ENCODE results near the gene ATP6V0A1. TPM values are rescaled to one million over a fixed set of nuclear protein-coding genes. Genes with fewer than 3 reads are reported as not detected.

Gene ATP6V0A1
- total and polyA plus RNA-seq, 5 donors from 2014 or later = 13.8 to 28.1 (median 16.2) TPM

GRCh38 chr17:42568341-42569111 lies 109.8 kb downstream of the ATP6V0A1 start:
- H3K27me3 ChIP-seq (ENCODE audit: control insufficient read depth, insufficient read depth, low read length) = no peaks in the 10 kb centered on the region
- Mint-ChIP-seq H3K9me3 (peaks cover 0 to 2% (median 0%) of the 10 kb centered on the region in 7 donors), H3K27me3 (no peaks in the 10 kb centered on the region), H3K4me1 (peaks cover 4 to 54% (median 26%) of the 10 kb centered on the region in 4 donors), H3K4me3 (peak overlapping the region in 3 of 4 donors; percentile 83 to 97 (median 95)), H3K36me3 (peaks cover 25% of the 10 kb centered on the region), H3K27ac (peak overlapping the region; percentile 65 to 94 (median 75))
- peaks cover 66% of the 10 kb centered on the region for H3K36me3 ChIP-seq (ENCODE audit: control insufficient read depth, insufficient read depth, low read length)
- no peak for DNase-seq
- no peak for ATAC-seq (ENCODE audit: low read depth in 2 of 2)
- no peak overlapping the region for H3K27ac ChIP-seq (ENCODE audit: insufficient read depth, low read length, poor library complexity, severe bottlenecking)
- H3K4me3 ChIP-seq (ENCODE audit: low read depth, low read length) = no peak overlapping the region
- no peaks in the 10 kb centered on the region for H3K9me3 ChIP-seq (ENCODE audit: control insufficient read depth in 2 of 2, low read length in 2 of 2)
- H3K4me1 ChIP-seq (ENCODE audit: control insufficient read depth, insufficient read depth, low read length, poor library complexity, severe bottlenecking) = peaks cover 37% of the 10 kb centered on the region

- H3K27ac Mint-ChIP-seq = no peak overlapping the region
- no peaks in the 10 kb centered on the region for H3K27me3 ChIP-seq (ENCODE audit: control insufficient read depth, insufficient read depth, low read length)
- peaks cover 9 to 44% (median 24%) of the 10 kb centered on the region in 4 donors for H3K4me1 Mint-ChIP-seq
- H3K9me3 ChIP-seq (ENCODE audit: control insufficient read depth in 2 of 2, low read length in 2 of 2) = no peaks in the 10 kb centered on the region
- H3K4me1 ChIP-seq (ENCODE audit: control insufficient read depth, insufficient read depth, low read length, poor library complexity, severe bottlenecking) = peaks cover 22% of the 10 kb centered on the region
- H3K36me3 Mint-ChIP-seq = peaks cover 31% of the 10 kb centered on the region
- no peak for ATAC-seq (ENCODE audit: low read depth in 2 of 2)
- no peaks in the 10 kb centered on the region for H3K9me3 Mint-ChIP-seq
- DNase-seq = no peak
- no peaks in the 10 kb centered on the region for H3K27me3 Mint-ChIP-seq
- H3K27ac ChIP-seq (ENCODE audit: insufficient read depth, low read length, poor library complexity, severe bottlenecking) = no peak overlapping the region
- H3K36me3 ChIP-seq (ENCODE audit: control insufficient read depth, insufficient read depth, low read length) = peaks cover 66% of the 10 kb centered on the region
- peak overlapping the region in 2 of 4 donors; percentile 47 to 83 for H3K4me3 Mint-ChIP-seq
- H3K4me3 ChIP-seq (ENCODE audit: low read depth, low read length) = no peak overlapping the region
Observed at GRCh38 chr17:42571435-42572225, 113.0 kb downstream of the ATP6V0A1 start.

Other genes with a start within 250 kb of the ATP6V0A1 start
- gene STAT5B, start 182.5 kb upstream of the ATP6V0A1 start, total RNA-seq = 241 TPM
- 100 to 1,000 TPM; 109 to 117 (median 112) TPM for gene STAT5B, start 182.5 kb upstream of the ATP6V0A1 start, polyA plus RNA-seq
- 177 TPM for gene STAT5A, start 170.4 kb upstream of the ATP6V0A1 start, total RNA-seq
- gene STAT5A, start 170.4 kb upstream of the ATP6V0A1 start, polyA plus RNA-seq = 10 to 100 TPM; 71.1 to 90.9 (median 76.7) TPM
- 262 TPM for gene STAT3, start 70.4 kb upstream of the ATP6V0A1 start, total RNA-seq
- 100 to 1,000 TPM; 100 to 125 (median 118) TPM for gene STAT3, start 70.4 kb upstream of the ATP6V0A1 start, polyA plus RNA-seq
- 1.1 TPM for gene CAVIN1, start 35.6 kb upstream of the ATP6V0A1 start, total RNA-seq
- under 1 TPM; 0.03 to 0.31 (median 0.14) TPM for gene CAVIN1, start 35.6 kb upstream of the ATP6V0A1 start, polyA plus RNA-seq
- gene NAGLU, start 77.4 kb downstream of the ATP6V0A1 start, total RNA-seq = 11.8 TPM
- 10 to 100 TPM in 3 of 4 donors, 1 to 10 TPM in 1; 9.2 to 17.2 (median 12.0) TPM for gene NAGLU, start 77.4 kb downstream of the ATP6V0A1 start, polyA plus RNA-seq
- 0.91 TPM for gene HSD17B1, start 94.0 kb downstream of the ATP6V0A1 start, total RNA-seq
- under 1 TPM; 0.30 to 0.64 (median 0.61) TPM for gene HSD17B1, start 94.0 kb downstream of the ATP6V0A1 start, polyA plus RNA-seq
- gene COASY, start 103.3 kb downstream of the ATP6V0A1 start, total RNA-seq = 45.0 TPM
- 10 to 100 TPM; 41.6 to 56.1 (median 51.8) TPM for gene COASY, start 103.3 kb downstream of the ATP6V0A1 start, polyA plus RNA-seq
- gene MLX, start 108.2 kb downstream of the ATP6V0A1 start, total RNA-seq = 40.8 TPM
- gene MLX, start 108.2 kb downstream of the ATP6V0A1 start, polyA plus RNA-seq = 10 to 100 TPM; 44.0 to 55.4 (median 49.5) TPM
- gene PSMC3IP, start 118.9 kb downstream of the ATP6V0A1 start, total RNA-seq = 2.5 TPM
- gene PSMC3IP, start 118.9 kb downstream of the ATP6V0A1 start, polyA plus RNA-seq = under 1 TPM in 3 of 4 donors, not detected in 1; 0.25 to 0.71 (median 0.39) TPM
- gene RETREG3, start 150.5 kb downstream of the ATP6V0A1 start, total RNA-seq = 116 TPM
- 100 to 1,000 TPM; 201 to 243 (median 218) TPM for gene RETREG3, start 150.5 kb downstream of the ATP6V0A1 start, polyA plus RNA-seq
- gene TUBG1, start 150.8 kb downstream of the ATP6V0A1 start, total RNA-seq = 8.2 TPM
- gene TUBG1, start 150.8 kb downstream of the ATP6V0A1 start, polyA plus RNA-seq = 10 to 100 TPM in 2 of 4 donors, 1 to 10 TPM in 2; 7.2 to 13.5 (median 10.1) TPM
- 13.7 TPM for gene TUBG2, start 200.4 kb downstream of the ATP6V0A1 start, total RNA-seq
- 1 to 10 TPM; 2.8 to 4.0 (median 3.8) TPM for gene TUBG2, start 200.4 kb downstream of the ATP6V0A1 start, polyA plus RNA-seq
- 4.8 TPM for gene PLEKHH3, start 218.1 kb downstream of the ATP6V0A1 start, total RNA-seq
- gene PLEKHH3, start 218.1 kb downstream of the ATP6V0A1 start, polyA plus RNA-seq = 1 to 10 TPM in 1 of 4 donors, under 1 TPM in 3; 0.38 to 1.1 (median 0.66) TPM
- 20.6 TPM for gene CCR10, start 223.0 kb downstream of the ATP6V0A1 start, total RNA-seq
- 100 to 1,000 TPM in 1 of 4 donors, 10 to 100 TPM in 3; 45.2 to 133 (median 63.9) TPM for gene CCR10, start 223.0 kb downstream of the ATP6V0A1 start, polyA plus RNA-seq
- gene CNTNAP1, start 223.7 kb downstream of the ATP6V0A1 start, total RNA-seq = 54.9 TPM
- 1 to 10 TPM in 3 of 4 donors, under 1 TPM in 1; 0.94 to 1.7 (median 1.4) TPM for gene CNTNAP1, start 223.7 kb downstream of the ATP6V0A1 start, polyA plus RNA-seq

Data from CD4-positive, CD25-positive, alpha-beta regulatory T cell (primary cell).